Right lobe of liver (tissue), 6 donors: ENCODE results near the gene GATA5. TPM values are rescaled to one million over a fixed set of nuclear protein-coding genes. Genes with fewer than 3 reads are reported as not detected.

ENCODE experiments used
- ATAC-seq, 4 donors: fragments of 200-7000 bp; cut with Tn5 transposase; one replicate each; pipeline ENCODE4 v1.9.1; 2020; ENCODE audit warnings: mild to moderate bottlenecking in 4 of 4, moderate library complexity in 4 of 4
- DNase-seq, 3 donors: peaks; one replicate each; pipeline ENCODE4 v3.0.0-alpha.2; 2020
- H3K27ac ChIP-seq, 3 donors: fragments of 200-600 bp; one replicate each; pipeline ENCODE4 v1.8.0; 2022
- H3K27me3 ChIP-seq, 2 donors: fragments of 200-600 bp; one replicate each; pipeline ENCODE4 v1.8.0; 2022
- H3K36me3 ChIP-seq, 4 donors: fragments of 200-600 bp; sonication (generic) in 1 of 4; one replicate each; pipeline versions ENCODE4 v1.5.1 to v1.8.0; 2017 to 2022; ENCODE audit warnings: control low read depth in 1 of 4
- H3K4me1 ChIP-seq, 4 donors: fragments of 200-600 bp; sonication (generic) in 1 of 4; one replicate each; pipeline versions ENCODE4 v1.5.1 to v1.8.0; 2017 to 2022; ENCODE audit warnings: control low read depth in 1 of 4
- H3K4me3 ChIP-seq, 3 donors: fragments of 200-600 bp; one replicate each; pipeline ENCODE4 v1.8.0; 2022
- H3K9me3 ChIP-seq, 4 donors: fragments of 200-600 bp; sonication (generic) in 1 of 4; one replicate each; pipeline versions ENCODE4 v1.5.1 to v1.8.0; 2017 to 2022; ENCODE audit warnings: control low read depth in 1 of 4
- POLR2A ChIP-seq: fragments of 450-650 bp; IDR thresholded peaks from one replicate; pipeline ENCODE4 v1.6.1; 2017; ENCODE audit warnings: antibody characterized with exemption, mild to moderate bottlenecking
- WGBS: methylation state at CpG from one replicate; pipeline ENCODE4 v1.1.6; 2018; ENCODE audit warnings: low coverage, low lambda C conversion rate; ENCODE audit not compliant: insufficient coverage; ENCODE audit errors: missing lambda C conversion rate; 5-methylcytosine and 5-hydroxymethylcytosine counted together
- intact Hi-C, 2 donors: fragments of 100-400 bp; cut with DNase I; formaldehyde crosslinking; loops; one replicate each; pipeline versions ENCODE4 v1.11.2 to v1.14.1; 2022
- total RNA-seq, 6 experiments: library from RNA; depleted of rRNA in 2 of 6; stranded (reverse); fragments of >200 nt in 2 of 6; fragmentation: NEBNext Ultra II Directional in 3 of 6; extraction: Animal tissue kit (Norgen Biotek cat#: 25700) in 3 of 6; gene quantifications; one replicate each; pipeline versions ENCODE4 v1.1.0 to v1.2.4, GENCODE V29; 2016 to 2023
- TF ChIP-seq, protein P1 (sequence below), 4 donors: fragments of 200-600 bp in 3 of 4; fragments of 450-650 bp in 1 of 4; IDR thresholded peaks; one replicate each; pipeline versions ENCODE4 v1.5.1 to v1.8.0; 2016 to 2022; ENCODE audit warnings: antibody characterized with exemption in 4 of 4, mild to moderate bottlenecking in 2 of 4
- donor health status: DM: no; HTN: yes; CAD: no.
- donor health status: DM: no; HTN: no; CAD: no.
- donor health status: DM: no; HTN: no; CAD: no.
- donor health status: DM: no; HTN: yes; CAD: no.
- donor health status: DM: no; HTN: yes; CAD: no.

The GATA5 gene
- total RNA-seq, 6 experiments from 2014 or later = 0.12 to 0.56 (median 0.26) TPM

GRCh38 chr20:62503401-62504178, 27.8 kb upstream of the GATA5 start:
- TF ChIP-seq, protein P1, sequence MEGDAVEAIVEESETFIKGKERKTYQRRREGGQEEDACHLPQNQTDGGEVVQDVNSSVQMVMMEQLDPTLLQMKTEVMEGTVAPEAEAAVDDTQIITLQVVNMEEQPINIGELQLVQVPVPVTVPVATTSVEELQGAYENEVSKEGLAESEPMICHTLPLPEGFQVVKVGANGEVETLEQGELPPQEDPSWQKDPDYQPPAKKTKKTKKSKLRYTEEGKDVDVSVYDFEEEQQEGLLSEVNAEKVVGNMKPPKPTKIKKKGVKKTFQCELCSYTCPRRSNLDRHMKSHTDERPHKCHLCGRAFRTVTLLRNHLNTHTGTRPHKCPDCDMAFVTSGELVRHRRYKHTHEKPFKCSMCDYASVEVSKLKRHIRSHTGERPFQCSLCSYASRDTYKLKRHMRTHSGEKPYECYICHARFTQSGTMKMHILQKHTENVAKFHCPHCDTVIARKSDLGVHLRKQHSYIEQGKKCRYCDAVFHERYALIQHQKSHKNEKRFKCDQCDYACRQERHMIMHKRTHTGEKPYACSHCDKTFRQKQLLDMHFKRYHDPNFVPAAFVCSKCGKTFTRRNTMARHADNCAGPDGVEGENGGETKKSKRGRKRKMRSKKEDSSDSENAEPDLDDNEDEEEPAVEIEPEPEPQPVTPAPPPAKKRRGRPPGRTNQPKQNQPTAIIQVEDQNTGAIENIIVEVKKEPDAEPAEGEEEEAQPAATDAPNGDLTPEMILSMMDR (IDR thresholded peaks at IDR 0.05) = no peak
- no peak for TF ChIP-seq POLR2A
- Histone ChIP-seq H3K4me1 (no peaks in the 10 kb centered on the region), H3K27me3 (no peaks in the 10 kb centered on the region), H3K36me3 (no peaks in the 10 kb centered on the region), H3K9me3 (no peaks in the 10 kb centered on the region), H3K27ac (no peak overlapping the region), H3K4me3 (no peak overlapping the region)
- DNase-seq (no peak), ATAC-seq (no peak)
- 45% methylated on average over 7 of the region's 18 CpGs for WGBS
- intact Hi-C loops = loop anchor here in 1 of 2 donors (10.0 kb wide), 1 partner anchor 281 kb away; no protein-coding TSS in a partner anchor

- no peaks in the 10 kb centered on the region for H3K36me3 ChIP-seq
- no peak overlapping the region for H3K27ac ChIP-seq
- H3K4me3 ChIP-seq = no peak overlapping the region
- ATAC-seq (no peak), DNase-seq (no peak)
- TF ChIP-seq, protein P1 (IDR thresholded peaks at IDR 0.05) = no peak
- no peak for TF ChIP-seq POLR2A
- no peaks in the 10 kb centered on the region for H3K27me3 ChIP-seq
- WGBS = 62% methylated on average over 9 of the region's 16 CpGs
- intact Hi-C loops = loop anchor here in 1 of 2 donors (10.0 kb wide), 1 partner anchor 282 kb away; no protein-coding TSS in a partner anchor
- H3K9me3 ChIP-seq = no peaks in the 10 kb centered on the region
- H3K4me1 ChIP-seq = no peaks in the 10 kb centered on the region
Observed at GRCh38 chr20:62502496-62503095, 26.8 kb upstream of the GATA5 start.

GRCh38 chr20:62501801-62502495, 26.2 kb upstream of the GATA5 start:
- ATAC-seq (peak in 1 of 4 donors; percentile 33), DNase-seq (no peak)
- Histone ChIP-seq H3K4me1 (no peaks in the 10 kb centered on the region), H3K4me3 (no peak overlapping the region), H3K36me3 (no peaks in the 10 kb centered on the region), H3K27ac (no peak overlapping the region), H3K9me3 (no peaks in the 10 kb centered on the region), H3K27me3 (no peaks in the 10 kb centered on the region)
- 67% methylated on average over 5 of the region's 13 CpGs for WGBS
- intact Hi-C loops = loop anchor here in 1 of 2 donors (10.0 kb wide), 1 partner anchor 283 kb away; no protein-coding TSS in a partner anchor
- TF ChIP-seq, protein P1 (IDR thresholded peaks at IDR 0.05) = no peak
- no peak for TF ChIP-seq POLR2A

DNA sequence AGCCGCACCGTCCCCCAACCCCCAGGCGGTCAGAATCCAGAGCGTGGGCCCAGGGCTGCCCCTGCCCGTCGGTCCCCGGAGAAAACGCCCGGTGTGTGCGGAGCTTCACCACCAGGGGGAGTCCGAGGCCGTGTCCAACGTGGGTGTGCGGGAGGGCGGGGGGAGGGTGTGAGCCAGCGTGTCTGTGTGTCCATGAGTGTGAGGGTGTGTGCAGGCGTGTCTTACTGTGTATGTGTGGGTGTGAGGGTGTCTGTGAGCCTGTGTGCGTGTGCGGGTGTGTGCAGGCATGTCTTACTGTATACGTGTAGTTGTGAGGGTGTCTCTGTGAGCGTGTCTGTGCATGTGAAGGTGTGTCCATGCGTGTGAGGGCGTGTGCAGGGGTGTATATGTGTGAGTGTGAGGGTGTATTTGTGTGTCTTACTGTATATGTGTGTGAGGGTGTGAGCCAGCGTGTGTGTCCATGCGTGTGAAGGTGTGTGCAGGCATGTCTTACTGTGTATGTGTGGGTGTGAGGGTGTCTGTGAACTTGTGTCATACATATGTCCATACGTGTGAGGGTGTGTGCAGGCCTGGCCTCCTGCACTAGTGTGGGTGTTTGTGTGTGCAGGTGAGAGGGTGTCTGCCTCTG, 24.6 kb upstream of the GATA5 start:
- intact Hi-C loops = loop anchor here in 1 of 2 donors (10.0 kb wide), 1 partner anchor 284 kb away; no protein-coding TSS in a partner anchor
- 23% methylated on average over 12 of the region's 26 CpGs for WGBS
- no peak for TF ChIP-seq POLR2A
- TF ChIP-seq, protein P1 (IDR thresholded peaks at IDR 0.05) = peak; percentile 60 to 88 (median 68)
- Histone ChIP-seq H3K27ac (no peak overlapping the region), H3K36me3 (no peaks in the 10 kb centered on the region), H3K4me1 (no peaks in the 10 kb centered on the region), H3K27me3 (no peaks in the 10 kb centered on the region), H3K4me3 (no peak overlapping the region), H3K9me3 (no peaks in the 10 kb centered on the region)
- peak; percentile 76 to 81 (median 80) for DNase-seq
- ATAC-seq = peak; percentile 77 to 89 (median 88)
